ENCODE data around the gene CACHD1. TPM values are rescaled to one million over a fixed set of nuclear protein-coding genes. Genes with fewer than 3 reads are reported as not detected.

CACHD1 gene
- total RNA-seq, 4 donors from 2014 or later = 1.6 to 3.2 (median 2.2) TPM; not detected in 1

GRCh38 chr1:64654519-64655341 lies 184.8 kb downstream of the CACHD1 start:
- Histone ChIP-seq H3K9me3 (no peaks in the 10 kb centered on the region), H3K36me3 (no peaks in the 10 kb centered on the region), H3K27me3 (no peaks in the 10 kb centered on the region), H3K4me1 (no peaks in the 10 kb centered on the region), H3K4me3 (no peak overlapping the region), H3K27ac (no peak overlapping the region)
- intact Hi-C loops (cut with DNase I; ENCODE audit: low total_unique reads) (no loop called here), in situ Hi-C loops (cut with MboI; ENCODE audit: low pct_ligation_motif_present in 1 of 4, low pct_unique_long_range_greater_than_20kb in 1 of 4, low sequenced_read_pairs in 3 of 4) (loop anchor here in 2 of 4 donors (25.0 kb wide), 2 partner anchors 192 to 392 kb away; partner anchors contain the start of gene CACHD1 (in 2 of the 2))
- TF ChIP-seq EP300 (IDR thresholded peaks at IDR 0.05; ENCODE audit: low read depth) (no peak), CTCF (IDR thresholded peaks at IDR 0.05) (no peak), POLR2A (IDR thresholded peaks at IDR 0.05) (no peak), POLR2AphosphoS5 (IDR thresholded peaks at IDR 0.05) (no peak)
- DNase-seq = no peak
- WGBS, 2 donors (ENCODE audit: low coverage in 1 of 2) = 83 to 84% methylated on average over 5 of the region's 5 CpGs

- Histone ChIP-seq H3K4me1 (no peaks in the 10 kb centered on the region), H3K36me3 (no peaks in the 10 kb centered on the region), H3K27me3 (no peaks in the 10 kb centered on the region), H3K4me3 (no peak overlapping the region), H3K27ac (no peak overlapping the region), H3K9me3 (no peaks in the 10 kb centered on the region)
- intact Hi-C loops (cut with DNase I; ENCODE audit: low total_unique reads) = no loop called here
- in situ Hi-C loops (cut with MboI; ENCODE audit: low pct_ligation_motif_present in 1 of 4, low pct_unique_long_range_greater_than_20kb in 1 of 4, low sequenced_read_pairs in 3 of 4) = loop anchor here in 2 of 4 donors (25.0 kb wide), 2 partner anchors 194 to 394 kb away; partner anchors contain the start of gene CACHD1 (in 2 of the 2)
- 77 to 89% methylated on average over 1 to 2 of the region's 2 CpGs for WGBS, 2 donors (ENCODE audit: low coverage in 1 of 2)
- DNase-seq = no peak
- TF ChIP-seq POLR2A (IDR thresholded peaks at IDR 0.05) = no peak
- TF ChIP-seq EP300 (IDR thresholded peaks at IDR 0.05; ENCODE audit: low read depth) = no peak
- no peak for TF ChIP-seq POLR2AphosphoS5 (IDR thresholded peaks at IDR 0.05)
These were observed 185.9 kb downstream of the CACHD1 start for GRCh38 chr1:64655861-64656260.

GRCh38 chr1:64659478-64660138 lies 189.7 kb downstream of the CACHD1 start:
- Histone ChIP-seq H3K4me3 (no peak overlapping the region), H3K36me3 (no peaks in the 10 kb centered on the region), H3K27ac (no peak overlapping the region), H3K27me3 (no peaks in the 10 kb centered on the region), H3K9me3 (no peaks in the 10 kb centered on the region), H3K4me1 (no peaks in the 10 kb centered on the region)
- no peak for DNase-seq
- in situ Hi-C loops (cut with MboI; ENCODE audit: low pct_ligation_motif_present in 1 of 4, low pct_unique_long_range_greater_than_20kb in 1 of 4, low sequenced_read_pairs in 3 of 4) = loop anchor here in 2 of 4 donors (25.0 kb wide), 2 partner anchors 197 to 397 kb away; partner anchors contain the start of gene CACHD1 (in 2 of the 2)
- 64 to 80% methylated on average over 6 of the region's 6 CpGs for WGBS, 2 donors (ENCODE audit: low coverage in 1 of 2)
- TF ChIP-seq POLR2A (IDR thresholded peaks at IDR 0.05) (no peak), POLR2AphosphoS5 (IDR thresholded peaks at IDR 0.05) (no peak), EP300 (IDR thresholded peaks at IDR 0.05; ENCODE audit: low read depth) (no peak), CTCF (IDR thresholded peaks at IDR 0.05) (no peak)
- intact Hi-C loops (cut with DNase I; ENCODE audit: low total_unique reads) = no loop called here

GRCh38 chr1:64663668-64664067 lies 193.7 kb downstream of the CACHD1 start:
- Histone ChIP-seq H3K27ac (no peak overlapping the region), H3K4me3 (no peak overlapping the region), H3K27me3 (no peaks in the 10 kb centered on the region), H3K36me3 (no peaks in the 10 kb centered on the region), H3K4me1 (no peaks in the 10 kb centered on the region), H3K9me3 (no peaks in the 10 kb centered on the region)
- in situ Hi-C loops (cut with MboI; ENCODE audit: low pct_ligation_motif_present in 1 of 4, low pct_unique_long_range_greater_than_20kb in 1 of 4, low sequenced_read_pairs in 3 of 4) = loop anchor here in 2 of 4 donors (25.0 kb wide), 2 partner anchors 201 to 401 kb away; partner anchors contain the start of gene CACHD1 (in 2 of the 2)
- no peak for TF ChIP-seq EP300 (IDR thresholded peaks at IDR 0.05; ENCODE audit: low read depth)
- no peak for TF ChIP-seq POLR2A (IDR thresholded peaks at IDR 0.05)
- no peak for TF ChIP-seq POLR2AphosphoS5 (IDR thresholded peaks at IDR 0.05)
- TF ChIP-seq CTCF (IDR thresholded peaks at IDR 0.05) = no peak
- WGBS, 2 donors (ENCODE audit: low coverage in 1 of 2) = 87 to 88% methylated on average over 6 to 7 of the region's 7 CpGs
- no peak for DNase-seq
- intact Hi-C loops (cut with DNase I; ENCODE audit: low total_unique reads) = no loop called here
